Activated CD8-positive, alpha-beta memory T cell treated with anti-CD3 and anti-CD28 coated beads, Interleukin-2, amount 50 U/mL, for 1 hour (primary cell): Measurements from ENCODE around the gene LGALS8.

Experiments used
- DNase-seq: peaks from one replicate; pipeline ENCODE4 v3.0.0-alpha.2; 2020; ENCODE audit errors: extremely low read depth

Gene LGALS8

DNA sequence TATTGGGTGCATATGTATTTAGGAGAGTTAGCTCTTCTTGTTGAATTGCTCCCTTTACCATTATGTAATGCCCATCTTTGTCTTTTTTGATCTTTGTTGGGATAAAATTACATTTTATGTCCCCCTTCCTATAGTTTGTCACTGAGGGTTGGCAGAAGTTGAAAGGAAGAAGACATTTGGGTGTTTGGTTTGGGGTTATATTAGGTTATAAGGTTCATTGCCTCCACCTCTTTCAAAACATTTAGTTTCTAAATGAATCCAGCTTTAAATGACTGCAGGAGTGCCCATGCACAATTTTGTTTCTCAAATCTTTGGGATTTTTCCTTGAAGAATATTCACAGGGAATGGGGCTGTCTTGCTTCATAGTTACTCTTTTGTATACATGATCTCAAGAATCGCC, 14.6 kb upstream of the LGALS8 start:
- no peak for DNase-seq

DNA sequence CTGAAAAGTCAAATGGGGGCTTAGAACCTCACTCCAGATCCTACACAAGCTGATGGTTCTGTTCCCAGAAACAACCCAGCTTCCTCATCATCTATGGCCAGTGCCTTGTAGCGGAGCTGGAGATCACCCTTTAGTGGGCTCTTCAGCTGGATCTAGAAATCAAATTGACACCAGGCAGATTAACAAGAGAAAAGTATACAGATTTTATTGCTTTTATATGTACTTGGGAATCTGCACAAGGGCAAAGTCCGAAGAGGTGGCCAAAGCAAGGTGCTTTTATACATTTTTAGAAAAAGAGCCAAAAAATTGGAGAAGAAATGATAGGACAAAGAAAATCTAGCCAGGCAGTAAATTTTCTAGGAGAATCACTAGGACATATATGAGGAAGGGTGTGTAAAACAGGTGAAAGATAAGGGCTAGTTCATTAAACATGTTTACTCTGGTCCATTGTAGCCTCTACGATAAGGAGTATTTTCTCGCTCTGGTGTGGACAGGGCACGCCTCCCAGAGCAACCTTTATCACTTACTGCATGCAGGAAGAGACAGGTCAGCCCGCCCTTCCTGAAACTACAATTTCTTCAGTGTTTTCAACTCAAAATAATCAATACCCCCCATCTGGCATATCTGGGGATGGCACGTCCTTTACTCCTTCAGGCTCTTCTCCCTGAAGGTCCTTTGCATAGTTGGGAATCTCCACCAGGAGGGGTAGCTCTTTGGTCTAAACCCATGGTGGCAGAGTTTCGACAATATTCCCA, 14.0 kb upstream of the LGALS8 start:
- no peak for DNase-seq

GRCh38 chr1:236511735-236512418, 11.9 kb upstream of the LGALS8 start:
- DNase-seq: no peak

- DNase-seq: no peak
These were observed 8.9 kb upstream of the LGALS8 start for GRCh38 chr1:236514703-236515442.

- DNase-seq: no peak
These were observed 8.3 kb upstream of the LGALS8 start for GRCh38 chr1:236515443-236515958.

- no peak for DNase-seq
These were observed 6.7 kb upstream of the LGALS8 start for GRCh38 chr1:236516929-236517704.

- DNase-seq: no peak
These were observed 5.5 kb upstream of the LGALS8 start for GRCh38 chr1:236518322-236518721.

DNA sequence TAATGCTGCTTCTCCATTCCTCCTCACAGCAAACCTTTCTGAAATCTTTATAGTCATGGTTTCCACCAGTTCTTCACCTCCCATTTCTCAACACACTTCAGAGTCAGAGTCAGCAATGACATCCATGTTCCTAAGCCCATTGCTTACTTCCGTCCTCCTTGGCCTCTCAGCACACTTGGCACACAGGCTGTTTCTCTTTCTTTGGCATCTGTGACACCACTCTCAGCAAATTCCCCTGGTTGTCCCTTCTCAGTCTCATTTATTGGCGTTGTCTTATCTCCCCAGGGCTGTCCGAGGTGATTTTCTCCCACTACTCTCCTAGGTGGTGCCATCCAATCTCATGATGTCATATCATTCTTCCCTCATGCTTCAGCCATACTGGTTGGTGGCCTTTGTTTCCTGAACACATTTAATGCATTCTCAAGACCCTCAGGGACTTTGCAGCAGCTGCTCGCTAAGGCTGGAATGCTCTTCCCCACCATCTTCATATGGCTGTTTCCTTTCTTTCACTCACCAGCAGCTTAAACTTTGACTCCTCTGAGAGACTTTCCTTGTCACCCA, 3.3 kb upstream of the LGALS8 start:
- no peak for DNase-seq

DNA sequence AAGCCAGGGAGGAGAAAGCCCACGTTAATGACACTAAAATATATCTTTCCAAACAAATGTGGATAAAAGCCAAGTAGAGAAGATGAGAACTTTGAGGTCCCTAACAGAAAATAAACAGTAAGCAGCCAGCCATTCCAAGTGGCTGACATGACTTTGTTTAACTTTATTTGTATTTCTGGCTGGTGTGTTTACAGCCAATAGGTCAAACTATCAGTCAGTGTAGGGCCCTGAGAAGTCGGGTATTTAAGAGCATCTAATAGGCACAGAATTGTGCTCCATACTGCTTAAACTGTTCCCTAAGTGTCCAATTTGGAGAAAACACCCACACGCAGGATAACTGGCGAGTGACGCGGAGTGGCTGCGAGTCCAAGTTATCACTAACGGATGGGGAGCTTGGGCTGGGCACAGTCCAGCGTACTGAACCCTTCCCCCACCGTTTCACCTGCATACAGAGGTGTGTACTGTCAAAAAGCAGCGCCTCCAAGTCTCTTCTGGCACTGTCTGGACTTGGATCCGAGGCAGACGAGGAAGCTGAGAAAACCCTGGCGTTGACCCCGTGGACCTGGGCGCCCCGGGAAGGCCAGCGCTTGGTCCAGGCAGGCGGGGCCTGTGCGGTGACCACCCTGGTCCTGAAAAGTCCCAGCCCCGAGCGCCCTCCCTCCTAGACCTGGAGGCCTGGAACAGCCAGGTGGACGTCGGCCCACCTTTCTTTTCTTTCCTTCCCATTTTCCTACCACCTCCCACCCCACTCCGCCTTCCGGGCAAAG, 662 bp upstream of the LGALS8 start:
- DNase-seq: no peak

DNA sequence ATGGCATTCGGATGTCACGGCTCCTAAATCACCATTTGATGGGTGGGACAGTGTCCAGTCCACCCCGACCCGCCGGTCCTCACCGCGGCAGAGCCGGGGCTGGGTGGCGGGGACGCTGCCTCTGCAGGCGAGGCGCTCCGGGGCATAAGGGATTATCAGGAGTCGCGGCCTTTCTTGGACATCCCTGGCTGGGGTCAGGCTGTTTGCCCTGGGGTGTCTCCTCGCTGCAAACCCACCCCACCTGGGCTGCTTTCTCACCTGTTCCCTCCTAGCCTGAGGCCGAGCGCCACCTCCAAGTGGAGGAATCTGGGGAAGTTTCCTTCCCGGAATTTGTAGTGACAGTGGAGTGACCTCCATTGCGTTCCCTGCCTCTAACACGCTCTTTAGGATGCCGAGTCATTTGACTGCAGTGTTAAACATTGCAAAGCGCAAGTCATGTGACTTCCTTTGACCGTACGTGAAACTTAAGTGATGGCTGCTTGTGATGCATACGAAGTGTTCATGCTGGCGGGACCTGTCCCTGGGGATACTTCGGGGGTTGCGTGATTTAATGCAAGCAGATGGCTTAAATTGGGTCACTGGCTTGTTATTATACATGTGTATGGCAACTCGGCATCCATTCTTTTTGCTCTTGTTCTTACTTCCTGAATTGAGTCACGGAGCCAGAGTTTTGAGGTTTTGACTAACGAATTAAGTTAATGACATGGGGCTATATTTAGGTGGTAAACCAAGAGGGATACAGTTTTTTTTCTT, 536 bp downstream of the LGALS8 start:
- DNase-seq: peak; percentile 20

DNA sequence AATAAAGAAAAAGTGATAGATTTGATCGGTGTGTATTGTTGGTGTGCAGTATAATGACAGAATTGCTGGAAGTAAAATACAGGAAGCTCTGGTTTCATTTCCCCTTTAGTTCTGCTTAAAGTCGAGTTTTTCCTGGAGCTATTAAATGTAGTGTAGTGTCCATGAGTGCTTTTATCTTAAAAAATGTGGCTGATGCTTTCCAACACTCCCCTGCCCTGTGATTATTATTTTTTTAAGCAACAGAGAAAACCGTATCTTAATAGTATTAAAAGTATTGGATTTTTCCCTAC, 1.1 kb downstream of the LGALS8 start:
- DNase-seq: no peak

GRCh38 chr1:236526079-236526478, 2.3 kb downstream of the LGALS8 start:
- no peak for DNase-seq

GRCh38 chr1:236530286-236530685, 6.5 kb downstream of the LGALS8 start:
- DNase-seq: no peak

GRCh38 chr1:236530959-236531358, 7.2 kb downstream of the LGALS8 start:
- no peak for DNase-seq

GRCh38 chr1:236532850-236533249, 9.1 kb downstream of the LGALS8 start:
- DNase-seq: no peak

- no peak for DNase-seq
These were observed 10.4 kb downstream of the LGALS8 start for GRCh38 chr1:236534151-236534651.

DNA sequence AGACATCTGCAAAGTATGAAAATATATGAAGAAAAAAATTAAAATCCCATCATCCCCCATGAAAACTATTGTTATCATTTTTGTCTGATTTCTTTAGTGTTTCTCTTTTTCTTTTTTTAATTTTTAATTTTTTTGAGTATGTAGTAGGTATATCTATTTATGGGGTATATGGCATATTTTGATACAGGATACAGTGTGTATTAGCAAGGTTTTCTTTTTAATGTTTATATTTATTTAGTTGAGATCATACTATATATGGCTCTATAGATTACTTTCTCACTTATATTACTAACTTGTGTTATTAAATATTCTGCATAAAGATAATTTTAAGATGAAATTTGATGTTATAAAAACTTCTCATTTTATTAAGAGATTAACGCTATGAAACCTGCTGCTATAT, 11.4 kb downstream of the LGALS8 start:
- DNase-seq: no peak

GRCh38 chr1:236535662-236536161, 11.9 kb downstream of the LGALS8 start:
- DNase-seq: no peak

DNA sequence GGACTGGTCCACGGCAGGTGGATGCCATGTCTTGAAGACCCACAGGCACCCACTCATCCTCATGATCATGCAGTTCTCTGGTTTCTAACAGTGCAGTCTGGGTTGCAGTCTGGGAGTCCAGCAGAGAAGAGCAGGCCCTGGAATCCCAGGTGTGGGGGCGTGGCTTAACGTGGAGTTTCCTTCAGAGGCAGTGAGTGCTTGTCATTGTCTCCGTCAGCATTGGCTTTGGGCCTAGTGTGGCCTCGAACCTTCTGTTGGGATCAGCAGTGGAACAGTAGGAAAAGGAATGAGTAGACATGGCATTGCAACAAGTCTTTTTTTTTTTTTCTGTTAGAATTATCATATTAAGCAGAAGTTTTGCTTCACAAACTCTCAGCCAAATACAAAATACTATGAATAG, 12.8 kb downstream of the LGALS8 start:
- no peak for DNase-seq
